Transverse colon (tissue), 4 donors: ENCODE measurements around the gene TMUB1.

Experiments
- POLR2A ChIP-seq: fragments of 450-650 bp; IDR thresholded peaks from one replicate; pipeline ENCODE4 v1.6.1; 2016; ENCODE audit warnings: antibody characterized with exemption, mild to moderate bottlenecking, moderate library complexity
- POLR2AphosphoS5 ChIP-seq, 3 donors: sonication (generic); formaldehyde crosslinking; IDR thresholded peaks; one replicate each; pipeline ENCODE4 v1.6.1; 2016; ENCODE audit warnings: antibody characterized with exemption in 3 of 3
- TF ChIP-seq, protein P1 (sequence below), 5 experiments: fragments of 200-600 bp in 3 of 5; fragments of 450-650 bp in 2 of 5; sonication (generic) in 3 of 5; IDR thresholded peaks; 1 replicate in 2 of 5; 2 replicates in 3 of 5; pipeline ENCODE4 v1.5.1; 2016 to 2017; ENCODE audit warnings: antibody characterized with exemption in 5 of 5, inconsistent platforms in 3 of 5, mild to moderate bottlenecking in 2 of 5, moderate library complexity in 1 of 5

- TF ChIP-seq, protein P1, sequence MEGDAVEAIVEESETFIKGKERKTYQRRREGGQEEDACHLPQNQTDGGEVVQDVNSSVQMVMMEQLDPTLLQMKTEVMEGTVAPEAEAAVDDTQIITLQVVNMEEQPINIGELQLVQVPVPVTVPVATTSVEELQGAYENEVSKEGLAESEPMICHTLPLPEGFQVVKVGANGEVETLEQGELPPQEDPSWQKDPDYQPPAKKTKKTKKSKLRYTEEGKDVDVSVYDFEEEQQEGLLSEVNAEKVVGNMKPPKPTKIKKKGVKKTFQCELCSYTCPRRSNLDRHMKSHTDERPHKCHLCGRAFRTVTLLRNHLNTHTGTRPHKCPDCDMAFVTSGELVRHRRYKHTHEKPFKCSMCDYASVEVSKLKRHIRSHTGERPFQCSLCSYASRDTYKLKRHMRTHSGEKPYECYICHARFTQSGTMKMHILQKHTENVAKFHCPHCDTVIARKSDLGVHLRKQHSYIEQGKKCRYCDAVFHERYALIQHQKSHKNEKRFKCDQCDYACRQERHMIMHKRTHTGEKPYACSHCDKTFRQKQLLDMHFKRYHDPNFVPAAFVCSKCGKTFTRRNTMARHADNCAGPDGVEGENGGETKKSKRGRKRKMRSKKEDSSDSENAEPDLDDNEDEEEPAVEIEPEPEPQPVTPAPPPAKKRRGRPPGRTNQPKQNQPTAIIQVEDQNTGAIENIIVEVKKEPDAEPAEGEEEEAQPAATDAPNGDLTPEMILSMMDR (IDR thresholded peaks at IDR 0.05) = no peak
- TF ChIP-seq POLR2A (no peak), POLR2AphosphoS5 (IDR thresholded peaks at IDR 0.05) (no peak)
Measured at GRCh38 chr7:151069841-151070573, 13.3 kb downstream of the TMUB1 start.
